Spleen (tissue), 11 donors: Measurements from ENCODE around the gene CEP41. TPM values are rescaled to one million over a fixed set of nuclear protein-coding genes. Genes with fewer than 3 reads are reported as not detected.
A peak's percentile ranks its signal among the peaks of the same experiment; 100 is the strongest.

Experiments used
- DNase-seq: peaks from one replicate; pipeline ENCODE4 v3.0.0-alpha.2; 2020
- H3K27ac ChIP-seq, 8 donors: fragments of 200-600 bp; sonication (generic) in 7 of 8; 1 replicate in 4 of 8; 2 replicates in 4 of 8; pipeline versions ENCODE4 v1.5.0 to v1.8.0; 2016 to 2021; ENCODE audit warnings: inconsistent platforms in 4 of 8, mild to moderate bottlenecking in 4 of 8, moderate library complexity in 1 of 8
- H3K27me3 ChIP-seq, 7 donors: fragments of 200-600 bp; sonication (generic) in 6 of 7; replicated peaks in 1 of 7; 1 replicate in 4 of 7; 2 replicates in 3 of 7; pipeline versions ENCODE4 v1.5.0 to v1.8.0; 2016 to 2021; ENCODE audit warnings: inconsistent platforms in 3 of 7, mild to moderate bottlenecking in 1 of 7
- H3K36me3 ChIP-seq, 6 donors: fragments of 200-600 bp; sonication (generic) in 5 of 6; 1 replicate in 4 of 6; 2 replicates in 2 of 6; pipeline versions ENCODE4 v1.5.0 to v1.8.0; 2016 to 2021; ENCODE audit warnings: inconsistent platforms in 2 of 6
- H3K4me1 ChIP-seq, 6 donors: fragments of 200-600 bp; sonication (generic) in 5 of 6; 1 replicate in 3 of 6; 2 replicates in 3 of 6; pipeline versions ENCODE4 v1.5.0 to v1.8.0; 2016 to 2021; ENCODE audit warnings: inconsistent platforms in 3 of 6
- H3K4me3 ChIP-seq, 8 donors: fragments of 200-600 bp; sonication (generic) in 7 of 8; 1 replicate in 4 of 8; 2 replicates in 4 of 8; pipeline versions ENCODE4 v1.5.0 to v1.8.0; 2016 to 2021; ENCODE audit warnings: inconsistent platforms in 4 of 8, mild to moderate bottlenecking in 4 of 8, moderate library complexity in 2 of 8
- H3K9me3 ChIP-seq, 8 donors: fragments of 200-600 bp; sonication (generic) in 7 of 8; 1 replicate in 4 of 8; 2 replicates in 4 of 8; pipeline versions ENCODE4 v1.5.0 to v1.8.0; 2016 to 2021; ENCODE audit warnings: inconsistent platforms in 4 of 8
- CTCF ChIP-seq, 11 experiments: fragments of 200-600 bp in 7 of 11; fragments of 450-650 bp in 4 of 11; sonication (generic) in 4 of 11; IDR thresholded peaks in 8 of 11; conservative IDR thresholded peaks in 3 of 11; 1 replicate in 7 of 11; 2 replicates in 4 of 11; pipeline versions ENCODE4 v1.4.0 to v1.8.0; 2016 to 2021; ENCODE audit warnings: antibody characterized with exemption in 11 of 11, inconsistent platforms in 4 of 11, mild to moderate bottlenecking in 1 of 11
- POLR2A ChIP-seq, 3 donors: fragments of 450-650 bp; IDR thresholded peaks; one replicate each; pipeline ENCODE4 v1.5.1; 2017; ENCODE audit warnings: antibody characterized with exemption in 3 of 3, mild to moderate bottlenecking in 1 of 3
- POLR2AphosphoS5 ChIP-seq, 3 donors: sonication (generic); formaldehyde crosslinking; IDR thresholded peaks; one replicate each; pipeline ENCODE4 v1.5.1; 2017; ENCODE audit warnings: antibody characterized with exemption in 3 of 3
- WGBS, 5 donors: extraction: QIAGEN DNeasy Blood & Tissue Kit in 3 of 5; methylation state at CpG; one replicate each; pipeline versions ENCODE4 v1.1.5 to v1.1.7; 2013 to 2018; 5-methylcytosine and 5-hydroxymethylcytosine counted together
- intact Hi-C: fragments of 100-400 bp; cut with DNase I; formaldehyde crosslinking; loops from one replicate; pipeline ENCODE4 v1.15.0; 2023; ENCODE audit warnings: low total_unique reads
- polyA plus RNA-seq, 3 donors: library from polyadenylated mRNA; stranded (reverse); fragments of 200-250 nt; gene quantifications; one replicate each; pipeline ENCODE4 v1.2.1, GENCODE V29; 2013
- total RNA-seq, 7 donors: library from RNA; depleted of rRNA in 3 of 7; stranded (reverse); fragments of >200 nt in 3 of 7; fragmentation: NEBNext Ultra II Directional in 4 of 7; extraction: Animal tissue kit (Norgen Biotek cat#: 25700) in 4 of 7; gene quantifications; one replicate each; pipeline versions ENCODE4 v1.1.0 to v1.2.1, GENCODE V29; 2016 to 2021
- donor health status: healthy with polysubstance abuse.
- donor health status: DM: no; HTN: no; CAD: no; lungs with moderate emphysema.
- donor health status: DM: no; HTN: no; CAD: no.
- donor health status: Bipolar disorder and iron deficiency.
- donor health status: healthy.
- donor health status: DM: no; HTN: no; CAD: no.
- donor health status: DM: yes; HTN: yes; CAD: no.

CEP41 gene
- total and polyA plus RNA-seq, 10 donors: 2.3 to 19.3 (median 12.5) TPM

DNA sequence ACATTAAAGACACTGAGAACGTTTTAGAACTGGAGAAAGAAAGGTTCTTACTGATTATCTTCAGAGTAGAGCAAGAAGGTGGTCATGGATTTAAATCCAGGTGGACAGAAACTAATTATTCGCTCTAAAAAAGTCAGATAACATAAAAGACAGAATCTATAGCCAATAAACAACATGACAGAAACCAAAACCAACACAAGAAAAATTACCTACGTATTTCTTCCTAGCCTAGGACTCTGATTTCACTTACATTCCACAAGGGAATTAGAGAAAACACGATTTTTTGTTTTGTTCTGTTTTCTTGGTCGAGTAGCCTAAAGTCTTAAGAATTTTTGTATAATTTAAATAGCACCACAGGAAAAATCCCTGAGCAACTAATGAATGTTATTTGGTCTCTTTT lies 45.4 kb downstream of the CEP41 start:
- 83 to 90% (median 88%) methylated on average over 5 of the region's 5 CpGs for WGBS, 5 donors
- intact Hi-C loops: no loop called here

DNA sequence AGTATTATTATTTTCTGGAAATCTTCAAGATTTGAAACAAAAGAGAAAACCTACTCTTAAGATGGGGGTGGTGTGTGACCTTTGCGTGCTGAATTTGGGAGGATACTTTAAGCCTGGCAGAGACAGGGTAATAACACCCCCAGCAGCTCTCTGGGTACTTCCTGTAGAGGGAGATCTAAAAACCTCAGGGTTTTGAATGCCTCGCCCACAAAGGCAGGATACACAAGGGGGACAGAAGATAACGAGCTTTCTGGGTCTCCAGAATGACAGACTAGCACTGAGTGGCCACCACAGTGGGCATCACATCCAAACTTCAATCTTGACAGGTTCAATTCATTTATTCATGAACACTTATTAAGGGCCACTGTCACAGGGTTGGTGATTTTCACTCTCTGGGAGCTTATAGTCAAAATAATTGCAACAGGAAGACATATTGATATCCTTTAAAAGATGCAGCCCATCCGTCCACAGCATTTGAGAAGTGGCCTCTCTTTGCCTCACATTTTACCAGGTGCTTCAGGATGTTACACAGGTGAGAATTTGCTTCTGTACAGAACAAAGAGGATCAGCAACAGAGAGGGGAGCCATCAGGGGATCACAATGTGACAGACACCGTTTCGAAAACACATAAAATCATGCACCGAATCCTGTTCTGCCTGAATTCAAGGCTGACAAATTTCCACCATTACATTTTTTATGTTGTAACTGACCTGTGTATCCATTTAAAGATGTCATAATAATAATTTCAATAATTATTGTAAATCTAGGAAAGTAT lies 46.2 kb downstream of the CEP41 start:
- H3K36me3 ChIP-seq: peaks cover 0 to 7% (median 3%) of the 10 kb centered on the region in 6 donors
- DNase-seq: no peak
- intact Hi-C loops: no loop called here
- WGBS, 5 donors: 39 to 51% (median 46%) methylated on average over 7 of the region's 7 CpGs
- no peaks in the 10 kb centered on the region for H3K9me3 ChIP-seq
- peak overlapping the region in 5 of 8 donors; percentile 20 to 70 (median 37) for H3K27ac ChIP-seq
- peaks cover 0 to 21% (median 9%) of the 10 kb centered on the region in 6 donors for H3K4me1 ChIP-seq
- no peak overlapping the region for H3K4me3 ChIP-seq
- H3K27me3 ChIP-seq: no peaks in the 10 kb centered on the region
- TF ChIP-seq POLR2A (IDR thresholded peaks at IDR 0.05): no peak
- TF ChIP-seq CTCF (IDR thresholded peaks at IDR 0.05 in 8 of 11, conservative IDR thresholded peaks at IDR 0.05 in 3 of 11): no peak
- no peak for TF ChIP-seq POLR2AphosphoS5 (IDR thresholded peaks at IDR 0.05)

More for the DNA sequence above, 45.4 kb downstream of the CEP41 start:
- no peak for DNase-seq
- peaks cover 0 to 12% (median 3%) of the 10 kb centered on the region in 6 donors for H3K36me3 ChIP-seq
- H3K4me3 ChIP-seq: no peak overlapping the region
- no peaks in the 10 kb centered on the region for H3K9me3 ChIP-seq
- no peaks in the 10 kb centered on the region for H3K27me3 ChIP-seq
- H3K4me1 ChIP-seq: peaks cover 0 to 21% (median 9%) of the 10 kb centered on the region in 6 donors
- TF ChIP-seq POLR2A (IDR thresholded peaks at IDR 0.05) (no peak), POLR2AphosphoS5 (IDR thresholded peaks at IDR 0.05) (no peak), CTCF (IDR thresholded peaks at IDR 0.05 in 8 of 11, conservative IDR thresholded peaks at IDR 0.05 in 3 of 11) (no peak)
- H3K27ac ChIP-seq: no peak overlapping the region

- Histone ChIP-seq H3K4me1 (peaks cover 0 to 21% (median 9%) of the 10 kb centered on the region in 6 donors), H3K4me3 (no peak overlapping the region), H3K9me3 (peaks cover 0 to under 1% (median 0%) of the 10 kb centered on the region in 8 donors), H3K36me3 (peaks cover 0 to 7% (median 3%) of the 10 kb centered on the region in 6 donors), H3K27ac (peak overlapping the region in 5 of 8 donors; percentile 20 to 70 (median 37)), H3K27me3 (no peaks in the 10 kb centered on the region)
- intact Hi-C loops: no loop called here
- 36 to 60% (median 47%) methylated on average over 10 of the region's 10 CpGs for WGBS, 5 donors
- no peak for DNase-seq
- TF ChIP-seq CTCF (IDR thresholded peaks at IDR 0.05 in 8 of 11, conservative IDR thresholded peaks at IDR 0.05 in 3 of 11): no peak
- TF ChIP-seq POLR2A (IDR thresholded peaks at IDR 0.05): no peak
These were observed 46.9 kb downstream of the CEP41 start for GRCh38 chr7:130393841-130394411.

DNA sequence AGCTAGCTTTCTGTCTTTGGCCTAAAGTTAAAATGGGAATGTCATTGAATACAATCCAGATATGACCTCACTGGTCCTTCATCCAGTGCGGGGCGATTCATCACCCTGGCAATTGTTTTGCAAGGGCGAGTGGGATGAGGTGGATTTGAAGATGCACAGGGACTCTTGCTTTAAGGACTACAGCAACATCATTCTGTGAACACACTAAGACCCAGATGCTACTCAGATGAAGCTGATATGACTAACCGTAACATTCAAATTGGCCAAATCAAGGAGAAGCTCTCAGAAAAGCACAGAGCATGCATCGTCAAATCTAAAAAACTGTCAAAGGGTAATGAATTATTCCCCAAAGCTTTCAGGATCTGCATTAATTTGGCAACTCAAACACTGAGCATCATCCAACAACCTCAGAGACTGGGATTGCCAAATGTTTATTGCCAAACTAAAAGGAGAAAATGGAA lies 47.7 kb downstream of the CEP41 start:
- Histone ChIP-seq H3K27ac (peak overlapping the region in 7 of 8 donors; percentile 5 to 70 (median 46)), H3K27me3 (no peaks in the 10 kb centered on the region), H3K36me3 (peaks cover 0 to 6% (median 0%) of the 10 kb centered on the region in 6 donors), H3K9me3 (peaks cover 0 to 6% (median 0%) of the 10 kb centered on the region in 8 donors), H3K4me1 (peaks cover 0 to 21% (median 9%) of the 10 kb centered on the region in 6 donors), H3K4me3 (no peak overlapping the region)
- intact Hi-C loops: no loop called here
- no peak for DNase-seq
- TF ChIP-seq POLR2A (IDR thresholded peaks at IDR 0.05): no peak
- no peak for TF ChIP-seq POLR2AphosphoS5 (IDR thresholded peaks at IDR 0.05)
- TF ChIP-seq CTCF (IDR thresholded peaks at IDR 0.05 in 8 of 11, conservative IDR thresholded peaks at IDR 0.05 in 3 of 11): no peak
- 64 to 79% (median 71%) methylated on average over 5 of the region's 5 CpGs for WGBS, 5 donors
